ENCODE results near the gene ASPHD1. TPM values are rescaled to one million over a fixed set of nuclear protein-coding genes. Genes with fewer than 3 reads are reported as not detected.
A peak's percentile ranks its signal among the peaks of the same experiment; 100 is the strongest.

The ASPHD1 gene
- total RNA-seq, 4 donors from 2014 or later = 0.40 to 1.2 (median 1.1) TPM; not detected in 1

DNA sequence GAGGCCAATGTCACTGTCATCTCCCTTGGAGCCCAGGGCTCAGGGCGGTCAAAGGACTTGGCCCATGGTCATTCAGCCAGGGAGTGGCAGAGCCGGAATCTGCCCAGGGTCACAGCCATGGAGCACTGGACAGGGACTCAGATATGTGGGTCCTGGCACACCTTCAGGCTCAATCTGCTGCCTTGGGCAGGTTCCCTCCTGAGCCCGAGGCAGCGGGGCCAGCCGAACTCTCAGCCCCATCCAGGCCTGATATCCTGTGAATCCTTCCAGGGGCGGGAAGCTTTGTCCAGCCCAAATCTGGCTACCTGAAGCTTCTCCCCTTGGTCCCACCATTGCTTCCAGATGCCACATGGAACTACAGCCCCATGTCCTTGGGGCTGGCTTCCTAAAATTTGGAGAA lies 25.1 kb upstream of the ASPHD1 start:
- Histone ChIP-seq H3K4me3 (no peak overlapping the region), H3K27ac (no peak overlapping the region), H3K36me3 (no peaks in the 10 kb centered on the region), H3K9me3 (no peaks in the 10 kb centered on the region), H3K4me1 (peaks cover 0 to 12% (median 4%) of the 10 kb centered on the region in 4 donors), H3K27me3 (peaks cover 36% of the 10 kb centered on the region)
- in situ Hi-C loops (cut with MboI; ENCODE audit: low pct_ligation_motif_present in 1 of 4, low pct_unique_long_range_greater_than_20kb in 1 of 4, low sequenced_read_pairs in 3 of 4) (loop anchor here in 1 of 4 donors (25.0 kb wide), 1 partner anchor 162 kb away; the partner anchor contains the start of gene TLCD3B), intact Hi-C loops (cut with DNase I; ENCODE audit: low total_unique reads) (no loop called here)
- WGBS, 2 donors (ENCODE audit: low coverage in 1 of 2) = 93% methylated on average over 3 of the region's 6 CpGs; no CpG with 5 or more reads in 1 of the 2 donors
- TF ChIP-seq EP300 (IDR thresholded peaks at IDR 0.05; ENCODE audit: low read depth) = no peak
- TF ChIP-seq, protein P1, sequence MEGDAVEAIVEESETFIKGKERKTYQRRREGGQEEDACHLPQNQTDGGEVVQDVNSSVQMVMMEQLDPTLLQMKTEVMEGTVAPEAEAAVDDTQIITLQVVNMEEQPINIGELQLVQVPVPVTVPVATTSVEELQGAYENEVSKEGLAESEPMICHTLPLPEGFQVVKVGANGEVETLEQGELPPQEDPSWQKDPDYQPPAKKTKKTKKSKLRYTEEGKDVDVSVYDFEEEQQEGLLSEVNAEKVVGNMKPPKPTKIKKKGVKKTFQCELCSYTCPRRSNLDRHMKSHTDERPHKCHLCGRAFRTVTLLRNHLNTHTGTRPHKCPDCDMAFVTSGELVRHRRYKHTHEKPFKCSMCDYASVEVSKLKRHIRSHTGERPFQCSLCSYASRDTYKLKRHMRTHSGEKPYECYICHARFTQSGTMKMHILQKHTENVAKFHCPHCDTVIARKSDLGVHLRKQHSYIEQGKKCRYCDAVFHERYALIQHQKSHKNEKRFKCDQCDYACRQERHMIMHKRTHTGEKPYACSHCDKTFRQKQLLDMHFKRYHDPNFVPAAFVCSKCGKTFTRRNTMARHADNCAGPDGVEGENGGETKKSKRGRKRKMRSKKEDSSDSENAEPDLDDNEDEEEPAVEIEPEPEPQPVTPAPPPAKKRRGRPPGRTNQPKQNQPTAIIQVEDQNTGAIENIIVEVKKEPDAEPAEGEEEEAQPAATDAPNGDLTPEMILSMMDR (IDR thresholded peaks at IDR 0.05) = no peak
- TF ChIP-seq POLR2AphosphoS5 (IDR thresholded peaks at IDR 0.05) = no peak
- TF ChIP-seq POLR2A (IDR thresholded peaks at IDR 0.05) = no peak
- DNase-seq = no peak

DNA sequence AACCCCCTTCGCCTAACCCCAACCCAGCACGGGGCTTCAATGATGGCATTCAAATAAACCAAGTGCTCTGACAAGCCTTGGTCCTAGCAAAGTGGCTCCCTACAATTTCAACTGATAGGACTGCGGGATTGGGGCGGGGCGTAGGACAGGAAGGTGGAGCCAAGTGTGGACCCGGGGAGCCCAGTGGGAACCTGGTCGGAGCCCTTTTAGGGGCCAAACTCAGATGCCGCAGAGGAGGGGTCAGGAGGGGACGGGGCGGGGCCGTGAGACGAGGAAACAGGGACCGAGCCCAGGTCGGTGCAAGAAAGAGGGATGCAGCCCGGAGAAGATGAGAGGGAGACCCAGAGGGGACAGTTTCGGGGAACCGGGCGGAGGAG lies 24.1 kb upstream of the ASPHD1 start:
- WGBS, 2 donors (ENCODE audit: low coverage in 1 of 2) = 38 to 58% methylated on average over 5 to 17 of the region's 18 CpGs
- H3K36me3 ChIP-seq = no peaks in the 10 kb centered on the region
- no peak for DNase-seq
- H3K4me3 ChIP-seq = peak overlapping the region in 2 of 4 donors; percentile 2 to 33
- H3K9me3 ChIP-seq = no peaks in the 10 kb centered on the region
- H3K27ac ChIP-seq = no peak overlapping the region
- in situ Hi-C loops (cut with MboI; ENCODE audit: low pct_ligation_motif_present in 1 of 4, low pct_unique_long_range_greater_than_20kb in 1 of 4, low sequenced_read_pairs in 3 of 4) (loop anchor here in 1 of 4 donors (25.0 kb wide), 1 partner anchor 161 kb away; the partner anchor contains the start of gene TLCD3B), intact Hi-C loops (cut with DNase I; ENCODE audit: low total_unique reads) (no loop called here)
- peaks cover 0 to 12% (median 4%) of the 10 kb centered on the region in 4 donors for H3K4me1 ChIP-seq
- H3K27me3 ChIP-seq = peaks cover 36% of the 10 kb centered on the region
- TF ChIP-seq EP300 (IDR thresholded peaks at IDR 0.05; ENCODE audit: low read depth) = no peak
- TF ChIP-seq, protein P1 (IDR thresholded peaks at IDR 0.05) = no peak
- TF ChIP-seq POLR2AphosphoS5 (IDR thresholded peaks at IDR 0.05) = no peak
- no peak for TF ChIP-seq POLR2A (IDR thresholded peaks at IDR 0.05)

DNA sequence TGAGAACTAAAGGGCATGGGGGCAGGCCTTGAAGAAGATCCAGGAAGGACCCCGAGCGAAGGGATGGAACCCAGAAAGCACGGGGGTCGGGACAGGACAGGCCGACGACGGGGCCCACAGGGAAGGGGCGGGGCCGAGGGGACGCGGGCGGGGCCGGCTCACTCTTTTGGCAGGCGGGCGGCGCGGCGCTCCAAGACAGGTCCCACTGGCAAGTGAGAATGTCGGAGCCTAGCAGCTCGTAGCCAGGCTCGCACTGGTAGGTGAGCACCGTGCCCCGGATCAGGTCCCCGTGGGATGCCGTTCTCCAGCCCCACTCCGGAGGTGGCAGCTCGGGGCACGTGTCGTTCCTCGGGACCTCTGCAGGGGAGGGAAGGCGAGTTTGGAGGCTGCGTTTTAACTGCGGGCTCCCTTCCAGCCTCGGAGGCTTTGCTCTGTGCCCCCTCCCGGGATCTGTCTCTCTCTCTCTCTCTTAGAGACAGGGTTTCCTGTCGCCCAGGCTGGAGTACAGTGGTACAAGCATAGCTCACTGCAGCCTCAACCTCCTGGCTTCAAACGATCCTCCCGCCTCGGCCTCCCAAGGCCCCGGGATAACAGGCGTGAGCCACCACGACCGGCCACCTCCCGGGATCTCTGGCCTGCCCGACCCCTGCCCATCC lies 23.6 kb upstream of the ASPHD1 start:
- in situ Hi-C loops (cut with MboI; ENCODE audit: low pct_ligation_motif_present in 1 of 4, low pct_unique_long_range_greater_than_20kb in 1 of 4, low sequenced_read_pairs in 3 of 4) (loop anchor here in 1 of 4 donors (25.0 kb wide), 1 partner anchor 161 kb away; the partner anchor contains the start of gene TLCD3B), intact Hi-C loops (cut with DNase I; ENCODE audit: low total_unique reads) (no loop called here)
- Histone ChIP-seq H3K27ac (no peak overlapping the region), H3K4me3 (peak overlapping the region in 2 of 4 donors; percentile 2 to 33), H3K27me3 (peaks cover 36% of the 10 kb centered on the region), H3K4me1 (peaks cover 0 to 12% (median 4%) of the 10 kb centered on the region in 4 donors), H3K9me3 (no peaks in the 10 kb centered on the region), H3K36me3 (no peaks in the 10 kb centered on the region)
- no peak for DNase-seq
- TF ChIP-seq POLR2A (IDR thresholded peaks at IDR 0.05) (no peak), POLR2AphosphoS5 (IDR thresholded peaks at IDR 0.05) (no peak), EP300 (IDR thresholded peaks at IDR 0.05; ENCODE audit: low read depth) (no peak)
- TF ChIP-seq, protein P1 (IDR thresholded peaks at IDR 0.05) = no peak
- 30% methylated on average over 6 to 44 of the region's 45 CpGs for WGBS, 2 donors (ENCODE audit: low coverage in 1 of 2)

DNA sequence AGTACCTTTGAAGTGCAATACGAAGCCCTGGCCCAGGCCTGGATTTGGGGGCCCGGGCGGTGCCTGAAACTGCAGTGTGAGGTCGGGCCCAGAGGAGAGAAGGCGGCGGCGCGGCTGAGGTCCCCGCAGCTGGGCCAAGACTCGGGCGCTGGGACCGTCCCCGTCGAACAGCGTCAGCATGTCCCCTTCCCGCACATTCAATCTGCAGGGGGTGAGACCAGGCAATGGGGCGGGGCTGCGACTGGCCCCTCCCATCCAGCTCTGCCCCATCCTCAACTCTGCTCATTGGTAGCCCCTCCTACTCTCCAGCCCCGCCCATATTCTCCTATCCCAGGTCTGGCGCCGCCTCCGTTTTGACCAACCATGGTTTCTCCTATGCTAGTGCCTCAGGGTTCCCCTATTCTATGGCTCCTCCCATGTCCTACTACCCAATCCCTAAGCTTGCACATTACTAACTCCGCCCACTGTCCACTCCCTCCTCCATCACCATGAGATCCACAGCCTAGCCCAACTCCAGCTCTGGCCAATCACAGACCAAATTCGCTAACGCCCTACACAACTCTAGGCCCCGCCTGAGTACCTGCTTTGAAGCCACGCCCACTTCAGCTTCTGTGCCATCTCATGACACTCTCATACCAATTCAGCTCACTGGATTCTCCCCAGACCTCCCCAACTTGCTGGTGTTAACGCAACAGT lies 22.9 kb upstream of the ASPHD1 start:
- Histone ChIP-seq H3K4me1 (peaks cover 0 to 12% (median 4%) of the 10 kb centered on the region in 4 donors), H3K27ac (no peak overlapping the region), H3K27me3 (peaks cover 36% of the 10 kb centered on the region), H3K4me3 (no peak overlapping the region), H3K36me3 (no peaks in the 10 kb centered on the region), H3K9me3 (no peaks in the 10 kb centered on the region)
- in situ Hi-C loops (cut with MboI; ENCODE audit: low pct_ligation_motif_present in 1 of 4, low pct_unique_long_range_greater_than_20kb in 1 of 4, low sequenced_read_pairs in 3 of 4) (loop anchor here in 1 of 4 donors (25.0 kb wide), 1 partner anchor 160 kb away; the partner anchor contains the start of gene TLCD3B), intact Hi-C loops (cut with DNase I; ENCODE audit: low total_unique reads) (no loop called here)
- TF ChIP-seq POLR2A (IDR thresholded peaks at IDR 0.05) (no peak), EP300 (IDR thresholded peaks at IDR 0.05; ENCODE audit: low read depth) (no peak), POLR2AphosphoS5 (IDR thresholded peaks at IDR 0.05) (no peak)
- TF ChIP-seq, protein P1 (IDR thresholded peaks at IDR 0.05) = no peak
- 29% methylated on average over 28 of the region's 28 CpGs; no CpG with 5 or more reads in 1 of the 2 donors for WGBS, 2 donors (ENCODE audit: low coverage in 1 of 2)
- DNase-seq = no peak

Measured in transverse colon (tissue), 4 donors.